ENCODE results near the gene TNFRSF21. TPM values are rescaled to one million over a fixed set of nuclear protein-coding genes. Genes with fewer than 3 reads are reported as not detected.
A peak's percentile ranks its signal among the peaks of the same experiment; 100 is the strongest.

TNFRSF21 gene
- total and polyA plus RNA-seq, 11 donors = 2.7 to 18.1 (median 5.6) TPM

DNA sequence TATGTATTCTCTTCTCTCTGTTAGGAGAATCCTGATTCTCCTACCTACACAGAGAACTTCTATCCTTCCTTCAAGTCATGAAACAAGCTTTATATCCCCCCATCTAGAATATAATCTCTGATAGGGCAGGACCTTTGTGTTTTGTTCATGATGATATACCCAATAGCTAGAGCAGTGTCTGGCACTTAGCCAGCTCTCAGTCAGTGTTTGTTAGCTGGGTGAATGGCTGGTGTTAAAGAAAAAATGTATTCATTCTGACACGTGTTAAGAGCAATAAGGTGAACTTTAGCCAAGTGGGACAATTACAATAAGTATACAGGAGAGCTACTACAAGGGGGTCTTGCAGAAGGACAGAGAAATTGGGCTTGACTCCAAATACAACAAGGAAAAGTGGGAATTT is 34.3 kb upstream of the TNFRSF21 start:
- Histone ChIP-seq H3K27me3 (no peaks in the 10 kb centered on the region), H3K4me3 (no peak overlapping the region), H3K36me3 (no peaks in the 10 kb centered on the region), H3K27ac (no peak overlapping the region), H3K4me1 (no peaks in the 10 kb centered on the region), H3K9me3 (no peaks in the 10 kb centered on the region)
- no peak for ATAC-seq
- DNase-seq = peak in 1 of 5 donors; percentile 35
- TF ChIP-seq, protein P1, sequence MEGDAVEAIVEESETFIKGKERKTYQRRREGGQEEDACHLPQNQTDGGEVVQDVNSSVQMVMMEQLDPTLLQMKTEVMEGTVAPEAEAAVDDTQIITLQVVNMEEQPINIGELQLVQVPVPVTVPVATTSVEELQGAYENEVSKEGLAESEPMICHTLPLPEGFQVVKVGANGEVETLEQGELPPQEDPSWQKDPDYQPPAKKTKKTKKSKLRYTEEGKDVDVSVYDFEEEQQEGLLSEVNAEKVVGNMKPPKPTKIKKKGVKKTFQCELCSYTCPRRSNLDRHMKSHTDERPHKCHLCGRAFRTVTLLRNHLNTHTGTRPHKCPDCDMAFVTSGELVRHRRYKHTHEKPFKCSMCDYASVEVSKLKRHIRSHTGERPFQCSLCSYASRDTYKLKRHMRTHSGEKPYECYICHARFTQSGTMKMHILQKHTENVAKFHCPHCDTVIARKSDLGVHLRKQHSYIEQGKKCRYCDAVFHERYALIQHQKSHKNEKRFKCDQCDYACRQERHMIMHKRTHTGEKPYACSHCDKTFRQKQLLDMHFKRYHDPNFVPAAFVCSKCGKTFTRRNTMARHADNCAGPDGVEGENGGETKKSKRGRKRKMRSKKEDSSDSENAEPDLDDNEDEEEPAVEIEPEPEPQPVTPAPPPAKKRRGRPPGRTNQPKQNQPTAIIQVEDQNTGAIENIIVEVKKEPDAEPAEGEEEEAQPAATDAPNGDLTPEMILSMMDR (IDR thresholded peaks at IDR 0.05) = no peak
- TF ChIP-seq POLR2A (IDR thresholded peaks at IDR 0.05) = no peak
- intact Hi-C loops (cut with DNase I) = no loop called here
- 14 to 34% (median 24%) methylated on average over 1 of the region's 1 CpG for WGBS, 4 donors

DNA sequence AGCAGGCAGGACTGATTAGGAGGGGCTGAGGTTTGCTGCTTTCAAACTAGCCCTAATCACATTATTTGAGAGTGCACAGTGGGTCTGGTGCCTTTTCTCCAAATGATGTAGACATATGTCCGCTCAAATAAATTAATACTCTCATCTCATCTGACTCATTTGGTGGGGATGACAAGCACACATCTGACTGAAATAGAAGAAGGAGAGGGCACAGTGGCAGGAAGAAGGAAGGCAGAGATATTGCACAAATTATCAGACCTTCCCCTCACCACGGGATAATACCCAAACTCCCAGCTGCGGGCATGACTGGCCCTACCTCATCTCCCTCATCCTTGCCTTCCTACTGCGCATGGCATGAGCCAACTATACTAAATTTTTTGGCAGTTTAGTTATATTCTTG is 33.9 kb upstream of the TNFRSF21 start:
- intact Hi-C loops (cut with DNase I) = no loop called here
- TF ChIP-seq, protein P1 (IDR thresholded peaks at IDR 0.05) = no peak
- no peak for TF ChIP-seq POLR2A (IDR thresholded peaks at IDR 0.05)
- Histone ChIP-seq H3K27me3 (no peaks in the 10 kb centered on the region), H3K4me3 (no peak overlapping the region), H3K9me3 (no peaks in the 10 kb centered on the region), H3K4me1 (no peaks in the 10 kb centered on the region), H3K27ac (no peak overlapping the region), H3K36me3 (no peaks in the 10 kb centered on the region)
- 55 to 71% (median 65%) methylated on average over 4 of the region's 4 CpGs for WGBS, 4 donors
- DNase-seq (no peak), ATAC-seq (no peak)

DNA sequence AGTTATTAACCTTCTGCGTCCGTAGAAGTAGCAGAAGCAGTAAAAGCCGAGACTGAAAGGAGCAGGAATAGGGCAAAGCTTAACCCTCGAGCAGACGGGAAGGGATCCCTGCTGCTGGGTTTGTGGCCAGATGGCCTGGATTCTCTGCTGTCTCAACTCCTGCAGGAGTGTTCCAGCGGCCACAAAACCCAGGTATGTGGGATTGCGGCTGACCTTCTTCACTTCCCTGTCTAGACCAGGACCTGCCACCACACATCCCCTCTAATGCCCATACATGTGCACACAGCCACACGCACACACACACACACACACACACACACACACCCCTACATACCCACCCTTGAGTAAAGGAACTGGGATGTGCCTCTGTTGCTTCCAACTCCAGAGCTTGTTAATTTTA is 33.1 kb upstream of the TNFRSF21 start:
- no peak for DNase-seq
- no peaks in the 10 kb centered on the region for H3K4me1 ChIP-seq
- no peaks in the 10 kb centered on the region for H3K27me3 ChIP-seq
- TF ChIP-seq, protein P1 (IDR thresholded peaks at IDR 0.05) = no peak
- no peak for TF ChIP-seq POLR2A (IDR thresholded peaks at IDR 0.05)
- H3K9me3 ChIP-seq = no peaks in the 10 kb centered on the region
- WGBS, 4 donors = 82 to 86% (median 84%) methylated on average over 8 of the region's 8 CpGs
- ATAC-seq = no peak
- no peak overlapping the region for H3K4me3 ChIP-seq
- intact Hi-C loops (cut with DNase I) = no loop called here
- H3K27ac ChIP-seq = no peak overlapping the region
- no peaks in the 10 kb centered on the region for H3K36me3 ChIP-seq

DNA sequence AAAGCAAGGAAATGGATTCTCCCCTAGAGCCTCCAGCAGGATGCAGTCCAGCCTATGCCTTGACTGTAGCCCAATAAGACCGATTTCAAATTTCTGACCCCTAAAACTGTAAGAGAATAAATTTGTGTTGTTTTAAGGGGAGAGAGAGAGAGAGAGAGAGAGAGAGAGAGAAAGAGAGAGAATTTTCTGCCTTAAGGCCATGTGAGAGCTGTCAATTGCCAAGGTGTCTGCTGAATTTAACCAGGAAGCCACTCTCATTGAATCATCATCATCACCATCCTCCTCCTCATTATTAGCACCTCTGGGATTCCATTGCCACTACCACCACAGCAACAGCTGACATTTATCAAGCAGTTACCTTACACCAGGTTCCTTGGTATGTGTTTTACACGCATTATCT is 27.8 kb upstream of the TNFRSF21 start:
- TF ChIP-seq POLR2A (IDR thresholded peaks at IDR 0.05) = no peak
- TF ChIP-seq, protein P1 (IDR thresholded peaks at IDR 0.05) = no peak
- DNase-seq = no peak
- Histone ChIP-seq H3K27ac (no peak overlapping the region), H3K4me3 (no peak overlapping the region), H3K36me3 (no peaks in the 10 kb centered on the region), H3K4me1 (no peaks in the 10 kb centered on the region), H3K9me3 (peaks cover 0 to 9% (median 0%) of the 10 kb centered on the region in 12 donors), H3K27me3 (no peaks in the 10 kb centered on the region)
- no peak for ATAC-seq
- WGBS, 4 donors = 77 to 88% (median 79%) methylated on average over 2 of the region's 2 CpGs
- intact Hi-C loops (cut with DNase I) = no loop called here

Data from heart left ventricle (tissue), 16 donors.